ENCODE measurements around the gene APOO. TPM values are rescaled to one million over a fixed set of nuclear protein-coding genes. Genes with fewer than 3 reads are reported as not detected.

Gene APOO
- total and polyA plus RNA-seq, 2 of the 4 experiments (the other 2 are of a cell fraction), result 9.0 to 14.2 TPM

DNA sequence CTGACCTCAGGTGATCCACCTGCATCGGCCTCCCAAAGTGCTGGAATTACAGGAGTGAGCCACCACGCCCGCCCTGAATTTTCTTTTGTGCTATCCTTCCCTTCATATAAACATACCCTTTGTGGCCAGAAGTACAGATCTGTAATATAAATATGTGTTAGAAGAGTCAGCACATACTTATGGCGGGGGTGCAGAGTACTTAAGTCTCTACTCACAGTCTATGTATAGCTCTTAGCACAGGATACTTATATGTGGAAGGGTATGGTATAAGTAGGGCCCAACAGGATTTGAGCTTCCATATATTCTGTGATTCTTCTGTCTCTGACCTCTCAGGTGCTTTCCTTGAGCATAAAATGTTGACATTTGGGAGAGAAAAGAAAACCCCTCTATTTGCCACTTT is 18.3 kb upstream of the APOO start:
- dilution Hi-C loops (cut with HindIII; ENCODE audit: low sequenced_read_pairs, unreplicated experiment) (no loop called here), intact Hi-C loops (cut with micrococcal nuclease) (no loop called here), in situ Hi-C loops (cut with MboI; ENCODE audit: low sequenced_read_pairs) (no loop called here)
- no peak overlapping the region for H2BK15ac ChIP-seq (ENCODE audit: low read depth, low read length)
- no peak overlapping the region for H3K18ac ChIP-seq (ENCODE audit: low read depth, low read length)
- ATAC-seq (ENCODE audit: low read depth), result peak; percentile 51; the same call in 1 of the 2 replicates
- H2BK5ac ChIP-seq (ENCODE audit: low read depth, low read length, poor library complexity, severe bottlenecking), result no peak overlapping the region
- H3K27ac ChIP-seq (ENCODE audit: insufficient read depth, low read length), result no peak overlapping the region
- CTCF ChIA-PET, result no interaction called here
- no peaks in the 10 kb centered on the region for H4K20me1 ChIP-seq (ENCODE audit: insufficient read depth, low read length)
- H3K56ac ChIP-seq (ENCODE audit: extremely low read depth, insufficient read depth, low read length), result no peak overlapping the region
- no peak overlapping the region for H3K4ac ChIP-seq (ENCODE audit: low read depth, low read length)
- H3K4me2 ChIP-seq (ENCODE audit: low read depth, low read length), result no peak overlapping the region; the same call in 1 of the 2 replicates
- H3K9me1 ChIP-seq (ENCODE audit: insufficient read depth, low read length), result no peaks in the 10 kb centered on the region
- H2BK20ac ChIP-seq (ENCODE audit: low read depth, low read length), result no peak overlapping the region
- BruUV-seq (replicated peaks), result no TSS peak
- H3K9me3 ChIP-seq (ENCODE audit: control insufficient read depth, insufficient read depth, low read length), result no peaks in the 10 kb centered on the region
- H4K8ac ChIP-seq (ENCODE audit: low read depth in 2 of 2, low read length in 2 of 2), result no peak overlapping the region
- no peak overlapping the region for H2AK9ac ChIP-seq (replicated peaks; ENCODE audit: low read depth, low read length, poor library complexity)
- H3K23ac ChIP-seq (ENCODE audit: low read depth, low read length), result no peak overlapping the region
- no peak overlapping the region for H4K91ac ChIP-seq (ENCODE audit: insufficient read depth, low read depth, low read length)
- H3K14ac ChIP-seq (replicated peaks; ENCODE audit: low read depth, low read length), result no peak overlapping the region
- H3K27me3 ChIP-seq (ENCODE audit: control insufficient read depth, insufficient read depth, low read length), result no peaks in the 10 kb centered on the region
- no peak overlapping the region for H3K9ac ChIP-seq (ENCODE audit: low read depth, low read length)
- POLR2A ChIA-PET (ENCODE audit: unreplicated experiment), result no interaction called here
- no peaks in the 10 kb centered on the region for H3K79me1 ChIP-seq (ENCODE audit: low read depth in 1 of 2, low read length in 2 of 2)
- H4K5ac ChIP-seq (ENCODE audit: low read depth, low read length), result no peak overlapping the region
- WGBS, 2 experiments (ENCODE audit: extremely low coverage in 2 of 2, insufficient read length in 1 of 2), result no CpG with 5 or more reads among the region's 4 CpGs
- no peak overlapping the region for H2BK120ac ChIP-seq (ENCODE audit: low read depth, low read length)
- no peaks in the 10 kb centered on the region for H3K36me3 ChIP-seq (ENCODE audit: control insufficient read depth, insufficient read depth, low read length)
- H2AK5ac ChIP-seq (ENCODE audit: low read depth, low read length), result no peak overlapping the region
- TF ChIP-seq BHLHE40 (IDR thresholded peaks at IDR 0.05; ENCODE audit: low read depth, low read length), result no peak
- TF ChIP-seq CEBPB (IDR thresholded peaks at IDR 0.05; ENCODE audit: low read depth, low read length), result no peak
- no peak for TF ChIP-seq MXI1 (IDR thresholded peaks at IDR 0.05; ENCODE audit: borderline replicate concordance, low read depth, low read length)
- no peak for TF ChIP-seq SMC3 (IDR thresholded peaks at IDR 0.05; ENCODE audit: low read depth, low read length)
- TF ChIP-seq, protein P1, sequence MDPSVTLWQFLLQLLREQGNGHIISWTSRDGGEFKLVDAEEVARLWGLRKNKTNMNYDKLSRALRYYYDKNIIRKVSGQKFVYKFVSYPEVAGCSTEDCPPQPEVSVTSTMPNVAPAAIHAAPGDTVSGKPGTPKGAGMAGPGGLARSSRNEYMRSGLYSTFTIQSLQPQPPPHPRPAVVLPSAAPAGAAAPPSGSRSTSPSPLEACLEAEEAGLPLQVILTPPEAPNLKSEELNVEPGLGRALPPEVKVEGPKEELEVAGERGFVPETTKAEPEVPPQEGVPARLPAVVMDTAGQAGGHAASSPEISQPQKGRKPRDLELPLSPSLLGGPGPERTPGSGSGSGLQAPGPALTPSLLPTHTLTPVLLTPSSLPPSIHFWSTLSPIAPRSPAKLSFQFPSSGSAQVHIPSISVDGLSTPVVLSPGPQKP (IDR thresholded peaks at IDR 0.05; ENCODE audit: borderline replicate concordance, low read depth, low read length), result no peak
- TF ChIP-seq RFX5 (IDR thresholded peaks at IDR 0.05; ENCODE audit: low read depth, low read length), result no peak
- TF ChIP-seq MAZ (IDR thresholded peaks at IDR 0.05; ENCODE audit: borderline replicate concordance, low read depth, low read length), result no peak
- no peak for TF ChIP-seq POLR2A (IDR thresholded peaks at IDR 0.05; ENCODE audit: low read depth, low read length)
- TF ChIP-seq FOS (IDR thresholded peaks at IDR 0.05; ENCODE audit: low read depth, low read length), result no peak
- no peak for TF ChIP-seq RCOR1 (IDR thresholded peaks at IDR 0.05; ENCODE audit: insufficient replicate concordance, low read length)
- TF ChIP-seq MAFK (IDR thresholded peaks at IDR 0.05; ENCODE audit: low read depth, low read length), result no peak
- TF ChIP-seq, protein P2, sequence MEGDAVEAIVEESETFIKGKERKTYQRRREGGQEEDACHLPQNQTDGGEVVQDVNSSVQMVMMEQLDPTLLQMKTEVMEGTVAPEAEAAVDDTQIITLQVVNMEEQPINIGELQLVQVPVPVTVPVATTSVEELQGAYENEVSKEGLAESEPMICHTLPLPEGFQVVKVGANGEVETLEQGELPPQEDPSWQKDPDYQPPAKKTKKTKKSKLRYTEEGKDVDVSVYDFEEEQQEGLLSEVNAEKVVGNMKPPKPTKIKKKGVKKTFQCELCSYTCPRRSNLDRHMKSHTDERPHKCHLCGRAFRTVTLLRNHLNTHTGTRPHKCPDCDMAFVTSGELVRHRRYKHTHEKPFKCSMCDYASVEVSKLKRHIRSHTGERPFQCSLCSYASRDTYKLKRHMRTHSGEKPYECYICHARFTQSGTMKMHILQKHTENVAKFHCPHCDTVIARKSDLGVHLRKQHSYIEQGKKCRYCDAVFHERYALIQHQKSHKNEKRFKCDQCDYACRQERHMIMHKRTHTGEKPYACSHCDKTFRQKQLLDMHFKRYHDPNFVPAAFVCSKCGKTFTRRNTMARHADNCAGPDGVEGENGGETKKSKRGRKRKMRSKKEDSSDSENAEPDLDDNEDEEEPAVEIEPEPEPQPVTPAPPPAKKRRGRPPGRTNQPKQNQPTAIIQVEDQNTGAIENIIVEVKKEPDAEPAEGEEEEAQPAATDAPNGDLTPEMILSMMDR (conservative IDR thresholded peaks at IDR 0.05; ENCODE audit: low read depth, low read length), result no peak
- TF ChIP-seq RAD21 (IDR thresholded peaks at IDR 0.05; ENCODE audit: low read length), result no peak
- TF ChIP-seq, protein P3, sequence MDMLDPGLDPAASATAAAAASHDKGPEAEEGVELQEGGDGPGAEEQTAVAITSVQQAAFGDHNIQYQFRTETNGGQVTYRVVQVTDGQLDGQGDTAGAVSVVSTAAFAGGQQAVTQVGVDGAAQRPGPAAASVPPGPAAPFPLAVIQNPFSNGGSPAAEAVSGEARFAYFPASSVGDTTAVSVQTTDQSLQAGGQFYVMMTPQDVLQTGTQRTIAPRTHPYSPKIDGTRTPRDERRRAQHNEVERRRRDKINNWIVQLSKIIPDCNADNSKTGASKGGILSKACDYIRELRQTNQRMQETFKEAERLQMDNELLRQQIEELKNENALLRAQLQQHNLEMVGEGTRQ (IDR thresholded peaks at IDR 0.05; ENCODE audit: low read depth, low read length), result no peak
- no peak for TF ChIP-seq CHD1 (IDR thresholded peaks at IDR 0.05; ENCODE audit: low read depth, low read length)
- TF ChIP-seq NFE2L2 (IDR thresholded peaks at IDR 0.05; ENCODE audit: low read depth, low read length), result no peak
- no peak overlapping the region for H3K4me3 ChIP-seq (ENCODE audit: insufficient read depth, low read depth, low read length)
- H3K4me1 ChIP-seq (ENCODE audit: control insufficient read depth, insufficient read depth, low read length), result no peaks in the 10 kb centered on the region
- DNase-seq, result peak; percentile 54
- H2AFZ ChIP-seq (replicated peaks; ENCODE audit: low read length, poor library complexity), result no peak overlapping the region
